ENCODE data around the gene TNIK.

DNA sequence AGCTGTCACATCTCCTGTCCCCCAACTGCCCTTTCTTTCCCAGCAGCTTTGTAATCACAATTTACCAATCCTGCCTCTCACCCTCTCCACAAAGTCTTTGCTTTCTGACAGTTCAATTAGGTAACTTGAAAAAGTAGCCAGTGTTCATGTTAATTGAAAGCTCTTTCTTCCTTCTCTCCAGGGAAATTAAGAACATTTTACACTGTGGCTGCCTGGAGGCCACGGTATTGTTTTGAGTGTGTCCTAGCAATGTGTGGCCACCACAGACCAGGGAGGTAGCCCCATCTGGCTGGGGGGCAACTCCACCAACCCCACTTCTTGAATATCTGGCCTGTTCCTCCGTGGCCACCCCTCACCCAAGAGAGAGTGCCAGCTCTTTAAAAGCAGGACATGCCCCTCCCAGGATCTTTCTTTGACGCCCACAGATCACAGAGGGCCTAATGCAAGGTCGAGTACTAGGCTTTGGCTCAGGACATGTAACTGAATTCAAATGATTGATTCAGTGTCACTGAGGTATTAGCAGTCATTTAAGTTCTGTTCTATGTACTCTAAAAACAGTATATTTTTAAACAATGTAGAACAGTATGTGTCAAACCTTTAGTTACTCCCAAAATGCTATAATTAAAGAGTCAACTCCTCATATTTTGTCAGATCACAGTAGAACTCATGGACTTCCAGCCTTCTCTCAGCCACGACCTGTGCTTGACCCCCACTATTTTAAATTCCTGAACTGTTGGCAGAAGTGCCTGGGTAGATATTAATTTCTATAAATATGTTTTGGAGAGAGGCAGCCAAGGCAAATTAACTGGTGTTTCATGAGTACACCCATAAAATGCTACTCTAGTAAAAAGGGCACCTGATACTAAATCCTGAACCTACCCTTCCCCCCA lies 164.5 kb downstream of the TNIK start:
- TF ChIP-seq POLR2A (IDR thresholded peaks at IDR 0.05) (no peak), EP300 (IDR thresholded peaks at IDR 0.05) (no peak)

Data from gastroesophageal sphincter (tissue), 2 donors.